ENCODE measurements around the gene ZBP1. TPM values are rescaled to one million over a fixed set of nuclear protein-coding genes. Genes with fewer than 3 reads are reported as not detected.

Gene ZBP1
- polyA plus RNA-seq, 1 of the 3 experiments (the other 2 are of a cell fraction), result not detected

- Histone ChIP-seq H3K36me3 (replicated peaks in 1 of 2; ENCODE audit: control insufficient read depth in 1 of 2, insufficient read depth in 2 of 2, low read length in 1 of 2) (no peaks in the 10 kb centered on the region), H4K20me1 (ENCODE audit: insufficient read depth) (no peaks in the 10 kb centered on the region), H3K9me2 (no peaks in the 10 kb centered on the region), H3K27me3 (ENCODE audit: insufficient read depth) (peaks cover 7% of the 10 kb centered on the region; the same call in 1 of the 2 replicates), H3K79me2 (ENCODE audit: insufficient read depth) (no peaks in the 10 kb centered on the region), H3F3A (replicated peaks; ENCODE audit: insufficient read depth) (no peaks in the 10 kb centered on the region), H3K4me2 (no peak overlapping the region), H2AFZ (ENCODE audit: low read depth) (no peak overlapping the region), H3K27ac (ENCODE audit: low read depth in 2 of 2, low read length in 1 of 2) (no peak overlapping the region), H3K4me1 (ENCODE audit: control insufficient read depth in 1 of 2, insufficient read depth in 2 of 2, low read depth in 1 of 2, low read length in 1 of 2) (no peaks in the 10 kb centered on the region; a peak in 1 of 4 replicates), H3K9me3 (no peaks in the 10 kb centered on the region), H3K4me3 (ENCODE audit: low read depth in 2 of 2, low read length in 1 of 2) (no peak overlapping the region), H3K9ac (no peak overlapping the region)
- CTCF ChIA-PET, result interaction anchor here (0.9 to 21.1 kb wide), 5 partner anchors 11 to 623 kb away, joined by 3 to 403 read pairs (median 6); no protein-coding TSS in a partner anchor
- no peak for DNase-seq
- 43% methylated on average over 8 of the region's 8 CpGs for WGBS (ENCODE audit: low lambda C conversion rate)
- no peak for TF ChIP-seq FOXJ3 (CRISPR knock-in tag; IDR thresholded peaks at IDR 0.05)
- no peak for TF ChIP-seq GABPA (IDR thresholded peaks at IDR 0.05; ENCODE audit: low read depth)
- TF ChIP-seq RAD21 (IDR thresholded peaks at IDR 0.05; ENCODE audit: low read length), result no peak
- no peak for TF ChIP-seq RCOR1 (IDR thresholded peaks at IDR 0.05; ENCODE audit: low read length)
- no peak for TF ChIP-seq MXI1 (IDR thresholded peaks at IDR 0.05; ENCODE audit: low read depth, low read length)
- no peak for TF ChIP-seq GATA2 (CRISPR knock-in tag; IDR thresholded peaks at IDR 0.05)
- TF ChIP-seq EP300 (IDR thresholded peaks at IDR 0.05; ENCODE audit: borderline replicate concordance in 1 of 2, low read depth in 1 of 2, low read length in 1 of 2), result no peak
- TF ChIP-seq TCF12 (IDR thresholded peaks at IDR 0.05), result no peak
- no peak for TF ChIP-seq ELF1 (IDR thresholded peaks at IDR 0.05)
- TF ChIP-seq TEAD4 (IDR thresholded peaks at IDR 0.05; ENCODE audit: borderline replicate concordance, insufficient read depth), result no peak
- TF ChIP-seq TAF1 (IDR thresholded peaks at IDR 0.05; ENCODE audit: borderline replicate concordance, low read depth, low read length), result no peak
- TF ChIP-seq EZH2phosphoT487 (IDR thresholded peaks at IDR 0.05; ENCODE audit: borderline replicate concordance, low read depth), result no peak
- TF ChIP-seq CHD2 (IDR thresholded peaks at IDR 0.05; ENCODE audit: low read length, partially characterized antibody), result no peak
- no peak for TF ChIP-seq JUND (IDR thresholded peaks at IDR 0.05)
- TF ChIP-seq, protein P1, sequence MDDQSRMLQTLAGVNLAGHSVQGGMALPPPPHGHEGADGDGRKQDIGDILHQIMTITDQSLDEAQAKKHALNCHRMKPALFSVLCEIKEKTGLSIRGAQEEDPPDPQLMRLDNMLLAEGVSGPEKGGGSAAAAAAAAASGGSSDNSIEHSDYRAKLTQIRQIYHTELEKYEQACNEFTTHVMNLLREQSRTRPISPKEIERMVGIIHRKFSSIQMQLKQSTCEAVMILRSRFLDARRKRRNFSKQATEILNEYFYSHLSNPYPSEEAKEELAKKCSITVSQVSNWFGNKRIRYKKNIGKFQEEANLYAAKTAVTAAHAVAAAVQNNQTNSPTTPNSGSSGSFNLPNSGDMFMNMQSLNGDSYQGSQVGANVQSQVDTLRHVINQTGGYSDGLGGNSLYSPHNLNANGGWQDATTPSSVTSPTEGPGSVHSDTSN (IDR thresholded peaks at IDR 0.05), result no peak
- TF ChIP-seq FOXM1 (IDR thresholded peaks at IDR 0.05; ENCODE audit: low read depth), result no peak
- no peak for TF ChIP-seq POLR2AphosphoS5 (IDR thresholded peaks at IDR 0.05; ENCODE audit: low read depth, low read length)
- no peak for TF ChIP-seq NRF1 (IDR thresholded peaks at IDR 0.05; ENCODE audit: low read depth, low read length)
- TF ChIP-seq SMC3 (IDR thresholded peaks at IDR 0.05; ENCODE audit: low read depth, low read length), result no peak
- no peak for TF ChIP-seq SIN3A (IDR thresholded peaks at IDR 0.05; ENCODE audit: borderline replicate concordance, low read depth, low read length)
- POLR2A ChIA-PET, result no interaction called here
These were observed 33.8 kb downstream of the ZBP1 start for GRCh38 chr20:57586370-57586793.
